GM23338 (cell line): ENCODE results near the gene ATP9A. TPM values are rescaled to one million over a fixed set of nuclear protein-coding genes. Genes with fewer than 3 reads are reported as not detected.

ENCODE experiments used
- ATAC-seq: fragments of 200-7000 bp; cut with Tn5 transposase; 3 replicates; pipeline ENCODE4 v1.9.1; 2020
- DNase-seq: peaks from one replicate; pipeline ENCODE4 v3.0.0-alpha.2; 2015; ENCODE audit warnings: low spot score
- H2AFZ ChIP-seq: fragments of 200-600 bp; sonication (generic); 2 replicates; pipeline ENCODE4 v1.8.0; 2016; ENCODE audit warnings: antibody characterized with exemption, mild to moderate bottlenecking, moderate library complexity
- H3F3A ChIP-seq: fragments of 200-600 bp; sonication (generic); replicated peaks from 2 replicates; pipeline ENCODE4 v1.8.0; 2017; ENCODE audit warnings: antibody characterized with exemption, mixed run types, low read depth
- H3K27ac ChIP-seq: fragments of 200-600 bp; sonication (generic); 2 replicates; pipeline ENCODE4 v1.6.1; 2016; ENCODE audit warnings: low read depth
- H3K27me3 ChIP-seq: fragments of 200-600 bp; sonication (generic); 2 replicates; pipeline ENCODE4 v1.8.0; 2016; ENCODE audit warnings: mild to moderate bottlenecking, mixed run types, moderate library complexity; ENCODE audit not compliant: insufficient read depth
- H3K36me3 ChIP-seq: fragments of 200-600 bp; sonication (generic); 2 replicates; pipeline ENCODE4 v1.8.0; 2016; ENCODE audit warnings: mild to moderate bottlenecking; ENCODE audit not compliant: insufficient read depth
- H3K4me1 ChIP-seq: fragments of 200-600 bp; sonication (generic); 2 replicates; pipeline ENCODE4 v1.8.0; 2016; ENCODE audit warnings: mild to moderate bottlenecking, moderate library complexity; ENCODE audit not compliant: insufficient read depth
- H3K4me2 ChIP-seq: fragments of 200-600 bp; sonication (generic); 2 replicates; pipeline ENCODE4 v1.7.1; 2017; ENCODE audit warnings: mixed run types
- H3K4me3 ChIP-seq: fragments of 200-600 bp; sonication (generic); 2 replicates; pipeline ENCODE4 v1.6.1; 2016; ENCODE audit warnings: mixed run types
- H3K79me2 ChIP-seq: fragments of 200-600 bp; sonication (generic); replicated peaks from 2 replicates; pipeline ENCODE4 v1.8.0; 2017; ENCODE audit warnings: mild to moderate bottlenecking; ENCODE audit not compliant: insufficient read depth
- H3K9me2 ChIP-seq: fragments of 200-600 bp; sonication (generic); 2 replicates; pipeline ENCODE4 v1.8.0; 2017; ENCODE audit not compliant: insufficient read depth
- H4K20me1 ChIP-seq: fragments of 200-600 bp; sonication (generic); replicated peaks from 2 replicates; pipeline ENCODE4 v1.8.0; 2017; ENCODE audit warnings: mild to moderate bottlenecking; ENCODE audit not compliant: insufficient read depth
- H3K27ac Mint-ChIP-seq: 2 replicates; pipeline ENCODE4 v1.8.0; 2020; ENCODE audit warnings: inconsistent platforms, mild to moderate bottlenecking, moderate library complexity, mixed read lengths
- H3K27me3 Mint-ChIP-seq: 3 replicates; pipeline ENCODE4 v1.8.0; 2022; ENCODE audit warnings: low read depth, mild to moderate bottlenecking, moderate library complexity, mixed read lengths, inconsistent platforms; ENCODE audit not compliant: insufficient read depth, poor library complexity
- H3K36me3 Mint-ChIP-seq: 3 replicates; pipeline ENCODE4 v1.8.0; 2021; ENCODE audit warnings: low read depth, mild to moderate bottlenecking, inconsistent platforms, moderate library complexity, mixed read lengths
- H3K4me1 Mint-ChIP-seq: 3 replicates; pipeline ENCODE4 v1.8.0; 2020; ENCODE audit warnings: mild to moderate bottlenecking, inconsistent platforms, mixed read lengths
- H3K4me3 Mint-ChIP-seq: 3 replicates; pipeline ENCODE4 v1.8.0; 2021; ENCODE audit warnings: moderate library complexity, mild to moderate bottlenecking, inconsistent platforms, mixed read lengths
- H3K9me3 Mint-ChIP-seq: 3 replicates; pipeline ENCODE4 v1.8.0; 2020; ENCODE audit warnings: moderate library complexity, mild to moderate bottlenecking, inconsistent platforms, mixed read lengths
- EZH2 ChIP-seq: fragments of 200-600 bp; sonication (generic); IDR thresholded peaks from one replicate; pipeline ENCODE4 v1.8.0; 2017; ENCODE audit warnings: antibody characterized with exemption, mild to moderate bottlenecking, low read depth; ENCODE audit not compliant: unreplicated experiment
- JUNB ChIP-seq: IDR thresholded peaks from one replicate; pipeline ENCODE4 v1.6.1; 2016; ENCODE audit warnings: antibody characterized with exemption; ENCODE audit not compliant: unreplicated experiment
- NANOG ChIP-seq: IDR thresholded peaks from 2 replicates; pipeline ENCODE4 v1.6.1; 2016; ENCODE audit warnings: antibody characterized with exemption, borderline replicate concordance
- POLR2AphosphoS5 ChIP-seq: IDR thresholded peaks from 2 replicates; pipeline ENCODE4 v1.6.1; 2016; ENCODE audit warnings: antibody characterized with exemption, low read depth
- STAT1 ChIP-seq: IDR thresholded peaks from one replicate; pipeline ENCODE4 v1.6.1; 2016; ENCODE audit warnings: antibody characterized with exemption; ENCODE audit not compliant: unreplicated experiment
- ZNF114 ChIP-seq: fragments of 250-450 bp; sonication (Bioruptor Pico); IDR thresholded peaks from 2 replicates; pipeline ENCODE4 v1.5.0; 2020; ENCODE audit warnings: mild to moderate bottlenecking, moderate library complexity
- ZNF331 ChIP-seq: fragments of 250-450 bp; sonication (Bioruptor Pico); IDR thresholded peaks from 2 replicates; pipeline ENCODE4 v1.5.0; 2020; ENCODE audit warnings: low read depth, mild to moderate bottlenecking, moderate library complexity
- polyA plus RNA-seq: library from polyadenylated mRNA; unstranded; fragments of >200 nt; fragmentation: Nextera tagmentation; extraction: Ambion mirVana; gene quantifications from 2 replicates; pipeline ENCODE4 v1.2.1, GENCODE V29; 2016
- total RNA-seq: library from RNA; depleted of rRNA; stranded (reverse); fragments of >200 nt; shearing (Covaris generic); gene quantifications from 2 replicates; pipeline ENCODE4 v1.2.3, GENCODE V29; 2014
- TF ChIP-seq, protein P1 (sequence below): IDR thresholded peaks from one replicate; pipeline ENCODE4 v1.6.1; 2018; ENCODE audit warnings: antibody characterized with exemption; ENCODE audit not compliant: unreplicated experiment
- TF ChIP-seq, protein P2 (sequence below), 2 experiments: fragments of 200-600 bp in 1 of 2; sonication (generic) in 1 of 2; conservative IDR thresholded peaks; 2 replicates each; pipeline versions ENCODE4 v1.5.1 to v1.6.1; 2016 to 2017; ENCODE audit warnings: antibody characterized with exemption in 2 of 2, low read depth in 2 of 2, mild to moderate bottlenecking in 2 of 2, moderate library complexity in 1 of 2
- TF ChIP-seq, protein P3 (sequence below): IDR thresholded peaks from 2 replicates; pipeline ENCODE4 v1.6.1; 2016; ENCODE audit warnings: antibody characterized with exemption

ATP9A gene
- total and polyA plus RNA-seq, 2 experiments from 2014 or later: 0.94 to 5.9 TPM

DNA sequence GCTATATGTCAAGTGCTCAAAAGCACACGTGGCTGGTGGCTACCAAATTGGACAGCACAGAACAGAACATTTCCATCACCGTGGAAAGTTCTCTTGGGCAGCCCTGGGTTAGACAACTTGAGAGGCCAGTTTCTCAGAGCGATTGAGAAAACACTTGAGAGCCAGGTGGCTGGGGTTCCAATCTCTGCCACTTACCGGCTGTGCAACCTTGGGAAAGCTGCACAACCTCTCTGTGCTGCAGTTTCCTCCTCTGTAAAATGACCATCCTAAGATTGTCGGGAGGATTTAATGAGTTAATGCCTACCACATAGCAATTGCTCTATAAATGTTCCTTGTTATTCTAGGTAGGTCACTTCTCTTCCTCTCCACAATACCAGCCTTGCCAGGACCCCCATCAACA, 200.6 kb downstream of the ATP9A start:
- Mint-ChIP-seq H3K9me3 (peaks cover 3% of the 10 kb centered on the region; the same call in 2 of the 3 replicates), H3K36me3 (no peaks in the 10 kb centered on the region), H3K27ac (no peak overlapping the region), H3K4me3 (no peak overlapping the region), H3K27me3 (peaks cover 26% of the 10 kb centered on the region), H3K4me1 (peaks cover 15% of the 10 kb centered on the region)
- H3K4me2 ChIP-seq: no peak overlapping the region
- no peaks in the 10 kb centered on the region; the same call in 1 of the 2 replicates for H3F3A ChIP-seq
- H3K36me3 ChIP-seq: no peaks in the 10 kb centered on the region
- no peaks in the 10 kb centered on the region for H3K9me2 ChIP-seq
- peaks cover 10% of the 10 kb centered on the region for H3K4me1 ChIP-seq
- DNase-seq (no peak), ATAC-seq (no peak)
- H4K20me1 ChIP-seq: no peaks in the 10 kb centered on the region
- TF ChIP-seq, protein P1, sequence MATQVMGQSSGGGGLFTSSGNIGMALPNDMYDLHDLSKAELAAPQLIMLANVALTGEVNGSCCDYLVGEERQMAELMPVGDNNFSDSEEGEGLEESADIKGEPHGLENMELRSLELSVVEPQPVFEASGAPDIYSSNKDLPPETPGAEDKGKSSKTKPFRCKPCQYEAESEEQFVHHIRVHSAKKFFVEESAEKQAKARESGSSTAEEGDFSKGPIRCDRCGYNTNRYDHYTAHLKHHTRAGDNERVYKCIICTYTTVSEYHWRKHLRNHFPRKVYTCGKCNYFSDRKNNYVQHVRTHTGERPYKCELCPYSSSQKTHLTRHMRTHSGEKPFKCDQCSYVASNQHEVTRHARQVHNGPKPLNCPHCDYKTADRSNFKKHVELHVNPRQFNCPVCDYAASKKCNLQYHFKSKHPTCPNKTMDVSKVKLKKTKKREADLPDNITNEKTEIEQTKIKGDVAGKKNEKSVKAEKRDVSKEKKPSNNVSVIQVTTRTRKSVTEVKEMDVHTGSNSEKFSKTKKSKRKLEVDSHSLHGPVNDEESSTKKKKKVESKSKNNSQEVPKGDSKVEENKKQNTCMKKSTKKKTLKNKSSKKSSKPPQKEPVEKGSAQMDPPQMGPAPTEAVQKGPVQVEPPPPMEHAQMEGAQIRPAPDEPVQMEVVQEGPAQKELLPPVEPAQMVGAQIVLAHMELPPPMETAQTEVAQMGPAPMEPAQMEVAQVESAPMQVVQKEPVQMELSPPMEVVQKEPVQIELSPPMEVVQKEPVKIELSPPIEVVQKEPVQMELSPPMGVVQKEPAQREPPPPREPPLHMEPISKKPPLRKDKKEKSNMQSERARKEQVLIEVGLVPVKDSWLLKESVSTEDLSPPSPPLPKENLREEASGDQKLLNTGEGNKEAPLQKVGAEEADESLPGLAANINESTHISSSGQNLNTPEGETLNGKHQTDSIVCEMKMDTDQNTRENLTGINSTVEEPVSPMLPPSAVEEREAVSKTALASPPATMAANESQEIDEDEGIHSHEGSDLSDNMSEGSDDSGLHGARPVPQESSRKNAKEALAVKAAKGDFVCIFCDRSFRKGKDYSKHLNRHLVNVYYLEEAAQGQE: no peak
- TF ChIP-seq EZH2: no peak
- TF ChIP-seq ZNF114 (CRISPR knock-in tag): no peak
- H3K79me2 ChIP-seq: no peaks in the 10 kb centered on the region
- H3K4me3 ChIP-seq: no peak overlapping the region
- H3K27ac ChIP-seq: no peak overlapping the region
- no peak overlapping the region for H2AFZ ChIP-seq
- peaks cover 25% of the 10 kb centered on the region for H3K27me3 ChIP-seq

DNA sequence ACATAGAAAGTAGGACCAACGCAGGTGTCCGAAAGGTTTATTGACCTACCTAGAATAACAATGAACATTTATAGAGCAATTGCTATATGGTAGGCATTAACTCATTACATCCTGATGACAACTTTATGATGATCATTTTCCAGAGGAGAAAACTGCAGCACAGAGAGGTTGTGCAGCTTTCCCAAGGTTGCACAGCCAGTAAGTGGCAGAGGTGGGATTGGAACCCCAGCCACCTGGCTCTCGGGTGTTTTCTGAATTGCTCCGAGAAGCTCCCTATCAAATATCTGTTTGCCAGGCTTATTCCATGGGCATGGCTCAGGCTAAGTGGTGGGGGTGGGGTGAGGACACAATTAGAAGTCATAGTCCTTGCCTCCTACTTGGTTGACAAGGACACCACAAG, 201.6 kb downstream of the ATP9A start:
- Histone ChIP-seq H3K27ac (no peak overlapping the region), H3K79me2 (no peaks in the 10 kb centered on the region), H3F3A (peaks cover 3% of the 10 kb centered on the region; the same call in 1 of the 2 replicates), H2AFZ (no peak overlapping the region), H3K27me3 (peaks cover 36% of the 10 kb centered on the region), H3K9me2 (no peaks in the 10 kb centered on the region), H3K4me1 (peaks cover 13% of the 10 kb centered on the region), H3K4me3 (no peak overlapping the region), H3K36me3 (no peaks in the 10 kb centered on the region), H4K20me1 (no peaks in the 10 kb centered on the region), H3K4me2 (no peak overlapping the region)
- no peaks in the 10 kb centered on the region for H3K36me3 Mint-ChIP-seq
- ATAC-seq (no peak), DNase-seq (no peak)
- H3K27ac Mint-ChIP-seq: no peak overlapping the region
- H3K4me1 Mint-ChIP-seq: peaks cover 17% of the 10 kb centered on the region
- no peak overlapping the region for H3K4me3 Mint-ChIP-seq
- peaks cover 3% of the 10 kb centered on the region; the same call in 2 of the 3 replicates for H3K9me3 Mint-ChIP-seq
- H3K27me3 Mint-ChIP-seq: peaks cover 29% of the 10 kb centered on the region
- no peak for TF ChIP-seq ZNF114 (CRISPR knock-in tag)
- TF ChIP-seq JUNB: no peak
- TF ChIP-seq EZH2: no peak
- no peak for TF ChIP-seq ZNF331 (CRISPR knock-in tag)
- TF ChIP-seq, protein P2, sequence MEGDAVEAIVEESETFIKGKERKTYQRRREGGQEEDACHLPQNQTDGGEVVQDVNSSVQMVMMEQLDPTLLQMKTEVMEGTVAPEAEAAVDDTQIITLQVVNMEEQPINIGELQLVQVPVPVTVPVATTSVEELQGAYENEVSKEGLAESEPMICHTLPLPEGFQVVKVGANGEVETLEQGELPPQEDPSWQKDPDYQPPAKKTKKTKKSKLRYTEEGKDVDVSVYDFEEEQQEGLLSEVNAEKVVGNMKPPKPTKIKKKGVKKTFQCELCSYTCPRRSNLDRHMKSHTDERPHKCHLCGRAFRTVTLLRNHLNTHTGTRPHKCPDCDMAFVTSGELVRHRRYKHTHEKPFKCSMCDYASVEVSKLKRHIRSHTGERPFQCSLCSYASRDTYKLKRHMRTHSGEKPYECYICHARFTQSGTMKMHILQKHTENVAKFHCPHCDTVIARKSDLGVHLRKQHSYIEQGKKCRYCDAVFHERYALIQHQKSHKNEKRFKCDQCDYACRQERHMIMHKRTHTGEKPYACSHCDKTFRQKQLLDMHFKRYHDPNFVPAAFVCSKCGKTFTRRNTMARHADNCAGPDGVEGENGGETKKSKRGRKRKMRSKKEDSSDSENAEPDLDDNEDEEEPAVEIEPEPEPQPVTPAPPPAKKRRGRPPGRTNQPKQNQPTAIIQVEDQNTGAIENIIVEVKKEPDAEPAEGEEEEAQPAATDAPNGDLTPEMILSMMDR (conservative IDR thresholded peaks at IDR 0.05; ENCODE audit: low read depth in 2 of 2): no peak
- no peak for TF ChIP-seq STAT1
- no peak for TF ChIP-seq NANOG
- no peak for TF ChIP-seq POLR2AphosphoS5
- TF ChIP-seq, protein P3, sequence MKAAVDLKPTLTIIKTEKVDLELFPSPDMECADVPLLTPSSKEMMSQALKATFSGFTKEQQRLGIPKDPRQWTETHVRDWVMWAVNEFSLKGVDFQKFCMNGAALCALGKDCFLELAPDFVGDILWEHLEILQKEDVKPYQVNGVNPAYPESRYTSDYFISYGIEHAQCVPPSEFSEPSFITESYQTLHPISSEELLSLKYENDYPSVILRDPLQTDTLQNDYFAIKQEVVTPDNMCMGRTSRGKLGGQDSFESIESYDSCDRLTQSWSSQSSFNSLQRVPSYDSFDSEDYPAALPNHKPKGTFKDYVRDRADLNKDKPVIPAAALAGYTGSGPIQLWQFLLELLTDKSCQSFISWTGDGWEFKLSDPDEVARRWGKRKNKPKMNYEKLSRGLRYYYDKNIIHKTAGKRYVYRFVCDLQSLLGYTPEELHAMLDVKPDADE: no peak
